ENCODE data around the gene MNX1. TPM values are rescaled to one million over a fixed set of nuclear protein-coding genes. Genes with fewer than 3 reads are reported as not detected.

Gene MNX1
- total and polyA plus RNA-seq, 9 of the 15 experiments (the other 6 are each of a cell fraction or from before 2014, with no cell fraction given) = 0.15 to 8.0 (median 1.4) TPM

- intact Hi-C loops (cut with micrococcal nuclease) = no loop called here
- peaks cover 4 to 50% of the 10 kb centered on the region in 2 experiments for H3K4me1 ChIP-seq (replicated peaks in 1 of 2; ENCODE audit: control insufficient read depth in 2 of 2, insufficient read depth in 2 of 2, low read length in 2 of 2)
- no peak overlapping the region for H2AFZ ChIP-seq (ENCODE audit: low read depth, low read length)
- H4K20me1 ChIP-seq (replicated peaks; ENCODE audit: control insufficient read depth, insufficient read depth, low read length) = no peaks in the 10 kb centered on the region
- ATAC-seq (no peak), FAIRE-seq (peak; percentile 55), DNase-seq (ENCODE audit: extremely low read depth in 1 of 4, low spot score in 3 of 4) (no peak)
- POLR2A ChIA-PET = interaction anchor here (1.2 kb wide), 1 partner anchor 9 kb away, joined by 3 read pairs; no protein-coding TSS in a partner anchor
- no peaks in the 10 kb centered on the region for H3K79me2 ChIP-seq (ENCODE audit: control insufficient read depth, insufficient read depth, low read length)
- no peak overlapping the region for H3K4me2 ChIP-seq (ENCODE audit: insufficient read depth, low read length)
- H3K4me3 ChIP-seq = no peak overlapping the region
- no peak overlapping the region for H3K9ac ChIP-seq (ENCODE audit: insufficient read depth in 1 of 2, low read depth in 2 of 2, low read length in 2 of 2)
- H3K27ac ChIP-seq (ENCODE audit: extremely low read depth, low read depth, low read length) = no peak overlapping the region
- no peaks in the 10 kb centered on the region for H3K9me1 ChIP-seq (ENCODE audit: control insufficient read depth, insufficient read depth, low read length)
- no TSS peak for BruUV-seq (replicated peaks)
- no peaks in the 10 kb centered on the region for H3K9me3 ChIP-seq (replicated peaks; ENCODE audit: control insufficient read depth, insufficient read depth, low read depth, low read length)
- in situ Hi-C loops (cut with MboI) = no loop called here
- CTCF ChIA-PET (ENCODE audit: low intra/inter-chr PET ratio) = no interaction called here
- H3K27me3 ChIP-seq (ENCODE audit: control insufficient read depth in 2 of 2, insufficient read depth in 2 of 2, low read length in 2 of 2) = peaks cover 8 to 23% of the 10 kb centered on the region in 2 experiments; a peak in 4 of 5 replicates
- 38% methylated on average over 18 of the region's 18 CpGs for WGBS (ENCODE audit: insufficient coverage, low coverage, missing lambda C conversion rate)
- H3K36me3 ChIP-seq (ENCODE audit: control insufficient read depth, insufficient read depth, low read length) = no peaks in the 10 kb centered on the region
- 0 out of 2 replicates have a peak, but pooled peaks have one; percentile 17 for TF ChIP-seq SOX6 (IDR thresholded peaks at IDR 0.05)
- no peak for TF ChIP-seq BACH1 (tag; IDR thresholded peaks at IDR 0.05)
- peak; percentile 50; the same call in 1 of the 2 replicates for TF ChIP-seq ATF7 (IDR thresholded peaks at IDR 0.05)
- TF ChIP-seq ZNF175 (CRISPR knock-in tag; IDR thresholded peaks at IDR 0.05; ENCODE audit: low read depth) = peak; percentile 87
- TF ChIP-seq, protein P1, sequence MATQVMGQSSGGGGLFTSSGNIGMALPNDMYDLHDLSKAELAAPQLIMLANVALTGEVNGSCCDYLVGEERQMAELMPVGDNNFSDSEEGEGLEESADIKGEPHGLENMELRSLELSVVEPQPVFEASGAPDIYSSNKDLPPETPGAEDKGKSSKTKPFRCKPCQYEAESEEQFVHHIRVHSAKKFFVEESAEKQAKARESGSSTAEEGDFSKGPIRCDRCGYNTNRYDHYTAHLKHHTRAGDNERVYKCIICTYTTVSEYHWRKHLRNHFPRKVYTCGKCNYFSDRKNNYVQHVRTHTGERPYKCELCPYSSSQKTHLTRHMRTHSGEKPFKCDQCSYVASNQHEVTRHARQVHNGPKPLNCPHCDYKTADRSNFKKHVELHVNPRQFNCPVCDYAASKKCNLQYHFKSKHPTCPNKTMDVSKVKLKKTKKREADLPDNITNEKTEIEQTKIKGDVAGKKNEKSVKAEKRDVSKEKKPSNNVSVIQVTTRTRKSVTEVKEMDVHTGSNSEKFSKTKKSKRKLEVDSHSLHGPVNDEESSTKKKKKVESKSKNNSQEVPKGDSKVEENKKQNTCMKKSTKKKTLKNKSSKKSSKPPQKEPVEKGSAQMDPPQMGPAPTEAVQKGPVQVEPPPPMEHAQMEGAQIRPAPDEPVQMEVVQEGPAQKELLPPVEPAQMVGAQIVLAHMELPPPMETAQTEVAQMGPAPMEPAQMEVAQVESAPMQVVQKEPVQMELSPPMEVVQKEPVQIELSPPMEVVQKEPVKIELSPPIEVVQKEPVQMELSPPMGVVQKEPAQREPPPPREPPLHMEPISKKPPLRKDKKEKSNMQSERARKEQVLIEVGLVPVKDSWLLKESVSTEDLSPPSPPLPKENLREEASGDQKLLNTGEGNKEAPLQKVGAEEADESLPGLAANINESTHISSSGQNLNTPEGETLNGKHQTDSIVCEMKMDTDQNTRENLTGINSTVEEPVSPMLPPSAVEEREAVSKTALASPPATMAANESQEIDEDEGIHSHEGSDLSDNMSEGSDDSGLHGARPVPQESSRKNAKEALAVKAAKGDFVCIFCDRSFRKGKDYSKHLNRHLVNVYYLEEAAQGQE (IDR thresholded peaks at IDR 0.05; ENCODE audit: borderline replicate concordance) = peak; percentile 76
- TF ChIP-seq, protein P1 (CRISPR knock-in tag; IDR thresholded peaks at IDR 0.05; ENCODE audit: low read depth) = no peak
- TF ChIP-seq HNRNPLL (IDR thresholded peaks at IDR 0.05; ENCODE audit: low read depth, low read length, poor library complexity, severe bottlenecking) = no peak
- 0 out of 2 replicates have a peak, but pooled peaks have one; percentile 1 for TF ChIP-seq ZNF512 (tag; IDR thresholded peaks at IDR 0.05)
- TF ChIP-seq ATF1 (CRISPR knock-in tag; IDR thresholded peaks at IDR 0.05) = no peak
- TF ChIP-seq ATF1 (tag; IDR thresholded peaks at IDR 0.05) = peak; percentile 44; the same call in 1 of the 2 replicates
- TF ChIP-seq YY1 (IDR thresholded peaks at IDR 0.05; ENCODE audit: borderline replicate concordance in 1 of 3, control insufficient read depth in 1 of 3, extremely low read depth in 1 of 3, insufficient read depth in 3 of 3, insufficient read length in 1 of 3, insufficient replicate concordance in 2 of 3, low read depth in 1 of 3, low read length in 2 of 3) = no peak
- 0 out of 2 replicates have a peak, but pooled peaks have one; percentile 71 for TF ChIP-seq ZNF584 (CRISPR knock-in tag; IDR thresholded peaks at IDR 0.05; ENCODE audit: low read depth)
- no peak for TF ChIP-seq HNRNPL (IDR thresholded peaks at IDR 0.05; ENCODE audit: low read depth, low read length)
Measured at GRCh38 chr7:157007470-157008066, 2.9 kb downstream of the MNX1 start.
